Measurements from ENCODE around the gene DNER. TPM values are rescaled to one million over a fixed set of nuclear protein-coding genes. Genes with fewer than 3 reads are reported as not detected.
"Not testable (repeated sequence)": the region's sequence is repeated elsewhere in the genome, so short reads cannot be mapped to it uniquely, and the experiment has no call there.

The DNER gene
- polyA plus RNA-seq, 1 donor (not counting 4 experiments of a cell fraction or from before 2014, with no cell fraction given), result 8.5 TPM

DNA sequence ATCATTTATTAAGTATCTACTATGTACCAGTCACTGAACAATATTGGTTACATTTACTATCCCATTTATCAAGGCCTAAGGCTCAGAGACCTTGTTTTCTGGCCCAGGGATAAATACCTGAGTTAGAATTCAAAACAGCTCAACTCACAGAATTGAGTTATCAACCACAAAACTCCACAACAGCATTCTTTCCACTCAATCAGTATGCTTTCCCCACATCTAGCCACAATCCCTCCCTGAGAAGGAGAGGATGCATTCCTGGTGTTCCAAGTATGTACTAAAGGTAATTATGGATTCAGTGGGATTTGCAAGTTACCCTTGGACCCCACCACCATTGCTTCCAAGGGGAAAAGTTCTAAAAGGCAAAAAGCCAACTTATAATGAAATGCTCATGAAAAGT is 339.1 kb downstream of the DNER start:
- dilution Hi-C loops (cut with MboI; ENCODE audit: extremely low pct_ligation_motif_present, low sequenced_read_pairs), result no loop called here
- Histone ChIP-seq H3K9ac (ENCODE audit: control insufficient read depth, extremely low read depth, insufficient read depth, low read length) (no peak overlapping the region), H3K27ac (ENCODE audit: control insufficient read depth, insufficient read depth, low read length) (no peak overlapping the region), H3K4me1 (ENCODE audit: control insufficient read depth, extremely low read depth, insufficient read depth, low read length) (peaks cover 17% of the 10 kb centered on the region), H3K79me2 (ENCODE audit: control insufficient read depth, insufficient read depth, low read length) (no peaks in the 10 kb centered on the region), H3K4me3 (ENCODE audit: control insufficient read depth in 2 of 3, extremely low read depth in 1 of 3, insufficient read depth in 2 of 3, low read depth in 1 of 3, low read length in 3 of 3) (no peak overlapping the region), H4K20me1 (ENCODE audit: control insufficient read depth, extremely low read depth, insufficient read depth, low read length) (no peaks in the 10 kb centered on the region), H3K36me3 (ENCODE audit: control insufficient read depth in 2 of 2, extremely low read depth in 1 of 2, insufficient read depth in 2 of 2, low read length in 2 of 2) (no peaks in the 10 kb centered on the region), H3K9me3 (ENCODE audit: control insufficient read depth, low read depth, low read length) (no peaks in the 10 kb centered on the region), H3K27me3 (ENCODE audit: control insufficient read depth, extremely low read depth, insufficient read depth, low read length) (no peaks in the 10 kb centered on the region), H2AFZ (ENCODE audit: control insufficient read depth, low read length) (no peak overlapping the region), H3K9me1 (ENCODE audit: control insufficient read depth, extremely low read depth, insufficient read depth, low read length) (no peaks in the 10 kb centered on the region), H3K4me2 (ENCODE audit: control insufficient read depth, extremely low read depth, insufficient read depth, low read depth, low read length) (no peak overlapping the region)
- FAIRE-seq, result no peak
- DNase-seq (ENCODE audit: low read depth, low spot score), result no peak
- no peak for TF ChIP-seq EZH2 (IDR thresholded peaks at IDR 0.05; ENCODE audit: low read length)

DNA sequence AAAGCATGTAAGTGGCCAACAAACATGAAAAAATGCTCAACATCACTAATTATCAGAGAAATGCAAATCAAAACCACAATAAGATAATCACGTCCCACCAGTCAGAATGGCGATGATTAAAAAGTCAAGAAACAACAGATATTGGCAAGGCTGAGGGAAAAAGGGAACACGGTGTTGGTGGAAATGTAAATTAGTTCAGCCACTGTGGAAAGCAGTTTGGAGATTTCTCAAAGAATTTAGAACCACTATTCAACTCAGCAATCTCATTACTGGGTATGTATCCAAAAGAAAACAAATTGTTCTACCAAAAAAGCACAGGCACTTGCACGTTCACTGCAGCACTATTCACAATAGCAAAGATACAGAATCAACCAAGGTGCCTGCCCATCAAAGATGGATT is 341.0 kb downstream of the DNER start:
- H3K9me3 ChIP-seq (ENCODE audit: control insufficient read depth, low read depth, low read length); H2AFZ ChIP-seq (ENCODE audit: control insufficient read depth, low read length); H4K20me1 ChIP-seq (ENCODE audit: control insufficient read depth, extremely low read depth, insufficient read depth, low read length); dilution Hi-C loops (cut with MboI; ENCODE audit: extremely low pct_ligation_motif_present, low sequenced_read_pairs); H3K36me3 ChIP-seq (ENCODE audit: control insufficient read depth in 2 of 2, extremely low read depth in 1 of 2, insufficient read depth in 2 of 2, low read length in 2 of 2); H3K9me1 ChIP-seq (ENCODE audit: control insufficient read depth, extremely low read depth, insufficient read depth, low read length); H3K27ac ChIP-seq (ENCODE audit: control insufficient read depth, insufficient read depth, low read length); H3K4me3 ChIP-seq (ENCODE audit: control insufficient read depth in 2 of 3, extremely low read depth in 1 of 3, insufficient read depth in 2 of 3, low read depth in 1 of 3, low read length in 3 of 3); H3K9ac ChIP-seq (ENCODE audit: control insufficient read depth, extremely low read depth, insufficient read depth, low read length); H3K79me2 ChIP-seq (ENCODE audit: control insufficient read depth, insufficient read depth, low read length); DNase-seq (ENCODE audit: low read depth, low spot score); FAIRE-seq; H3K4me2 ChIP-seq (ENCODE audit: control insufficient read depth, extremely low read depth, insufficient read depth, low read depth, low read length); H3K27me3 ChIP-seq (ENCODE audit: control insufficient read depth, extremely low read depth, insufficient read depth, low read length): not testable (repeated sequence)
- H3K4me1 ChIP-seq (ENCODE audit: control insufficient read depth, extremely low read depth, insufficient read depth, low read length), result peaks cover 12% of the 10 kb centered on the region

DNA sequence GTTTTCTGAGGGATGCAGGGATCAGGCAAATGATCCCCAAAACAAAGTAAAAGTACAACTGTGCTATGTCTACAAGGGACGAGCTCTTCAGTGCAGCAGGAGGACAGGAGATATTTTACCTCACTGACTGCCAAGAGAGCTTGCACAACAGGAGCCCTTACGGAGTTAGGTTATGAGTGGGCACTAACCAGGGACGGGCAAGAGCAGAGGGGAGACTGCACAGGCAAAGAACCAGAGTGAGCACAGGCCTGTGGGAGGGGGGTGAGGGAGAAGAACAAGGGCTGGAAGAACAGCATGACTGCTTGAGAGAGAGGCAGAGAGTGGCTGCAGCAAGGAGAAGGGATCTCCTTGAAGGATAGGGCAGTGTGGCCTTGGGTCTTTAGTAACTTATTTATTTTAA is 342.1 kb downstream of the DNER start:
- dilution Hi-C loops (cut with MboI; ENCODE audit: extremely low pct_ligation_motif_present, low sequenced_read_pairs), result no loop called here
- Histone ChIP-seq H3K4me1 (ENCODE audit: control insufficient read depth, extremely low read depth, insufficient read depth, low read length) (peaks cover 7% of the 10 kb centered on the region), H3K4me3 (ENCODE audit: control insufficient read depth in 2 of 3, extremely low read depth in 1 of 3, insufficient read depth in 2 of 3, low read depth in 1 of 3, low read length in 3 of 3) (no peak overlapping the region), H2AFZ (ENCODE audit: control insufficient read depth, low read length) (no peak overlapping the region), H3K36me3 (ENCODE audit: control insufficient read depth in 2 of 2, extremely low read depth in 1 of 2, insufficient read depth in 2 of 2, low read length in 2 of 2) (no peaks in the 10 kb centered on the region), H4K20me1 (ENCODE audit: control insufficient read depth, extremely low read depth, insufficient read depth, low read length) (no peaks in the 10 kb centered on the region), H3K9me3 (ENCODE audit: control insufficient read depth, low read depth, low read length) (peaks cover 4% of the 10 kb centered on the region), H3K9me1 (ENCODE audit: control insufficient read depth, extremely low read depth, insufficient read depth, low read length) (no peaks in the 10 kb centered on the region), H3K9ac (ENCODE audit: control insufficient read depth, extremely low read depth, insufficient read depth, low read length) (no peak overlapping the region), H3K27me3 (ENCODE audit: control insufficient read depth, extremely low read depth, insufficient read depth, low read length) (no peaks in the 10 kb centered on the region), H3K27ac (ENCODE audit: control insufficient read depth, insufficient read depth, low read length) (no peak overlapping the region), H3K79me2 (ENCODE audit: control insufficient read depth, insufficient read depth, low read length) (no peaks in the 10 kb centered on the region), H3K4me2 (ENCODE audit: control insufficient read depth, extremely low read depth, insufficient read depth, low read depth, low read length) (no peak overlapping the region)
- DNase-seq (ENCODE audit: low read depth, low spot score) (no peak), FAIRE-seq (no peak)
- no peak for TF ChIP-seq EZH2 (IDR thresholded peaks at IDR 0.05; ENCODE audit: low read length)
- TF ChIP-seq, protein P1, sequence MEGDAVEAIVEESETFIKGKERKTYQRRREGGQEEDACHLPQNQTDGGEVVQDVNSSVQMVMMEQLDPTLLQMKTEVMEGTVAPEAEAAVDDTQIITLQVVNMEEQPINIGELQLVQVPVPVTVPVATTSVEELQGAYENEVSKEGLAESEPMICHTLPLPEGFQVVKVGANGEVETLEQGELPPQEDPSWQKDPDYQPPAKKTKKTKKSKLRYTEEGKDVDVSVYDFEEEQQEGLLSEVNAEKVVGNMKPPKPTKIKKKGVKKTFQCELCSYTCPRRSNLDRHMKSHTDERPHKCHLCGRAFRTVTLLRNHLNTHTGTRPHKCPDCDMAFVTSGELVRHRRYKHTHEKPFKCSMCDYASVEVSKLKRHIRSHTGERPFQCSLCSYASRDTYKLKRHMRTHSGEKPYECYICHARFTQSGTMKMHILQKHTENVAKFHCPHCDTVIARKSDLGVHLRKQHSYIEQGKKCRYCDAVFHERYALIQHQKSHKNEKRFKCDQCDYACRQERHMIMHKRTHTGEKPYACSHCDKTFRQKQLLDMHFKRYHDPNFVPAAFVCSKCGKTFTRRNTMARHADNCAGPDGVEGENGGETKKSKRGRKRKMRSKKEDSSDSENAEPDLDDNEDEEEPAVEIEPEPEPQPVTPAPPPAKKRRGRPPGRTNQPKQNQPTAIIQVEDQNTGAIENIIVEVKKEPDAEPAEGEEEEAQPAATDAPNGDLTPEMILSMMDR (optimal IDR thresholded peaks at IDR 0.05 in 1 of 3, IDR thresholded peaks at IDR 0.05 in 1 of 3, conservative IDR thresholded peaks at IDR 0.05 in 1 of 3; ENCODE audit: extremely low read depth in 1 of 3, insufficient read depth in 2 of 3, low read length in 3 of 3), result no peak

All from keratinocyte (primary cell).